K562 (cell line): ENCODE data around the gene DYSF. TPM values are rescaled to one million over a fixed set of nuclear protein-coding genes. Genes with fewer than 3 reads are reported as not detected.

Experiments
- ATAC-seq: fragments of 200-7000 bp; cut with Tn5 transposase; 3 replicates; pipeline ENCODE4 v1.9.1; 2020; ENCODE audit warnings: moderate library complexity
- BruUV-seq: library from RNA; stranded (reverse); fragments of 400-500 nt; replicated peaks from 2 replicates; lab custom pipeline; 2021; lab: Mats Ljungman, UMichigan
- CTCF ChIA-PET: fragments of 300-600 bp; formaldehyde crosslinking; extraction: SDS; loops from one replicate; lab custom pipeline; 2021; ENCODE audit warnings: low intra/inter-chr PET ratio; lab: Yijun Ruan, JAX
- POLR2A ChIA-PET: fragments of 300-600, 350-650 bp; sonication (Branson Sonifier 250); formaldehyde crosslinking; extraction: SDS; loops from one replicate; lab custom pipeline; 2021; ENCODE audit warnings: antibody characterized with exemption, inconsistent platforms; lab: Yijun Ruan, JAX
- DNase-seq, 4 experiments: peaks; one replicate each; pipeline versions ENCODE4 v3.0.0 to v3.0.0-alpha.2; 2011 to 2018; ENCODE audit warnings: low spot score in 3 of 4, mixed read lengths in 3 of 4; ENCODE audit errors: extremely low read depth in 1 of 4
- FAIRE-seq: peaks from 2 replicates; lab custom pipeline; 2011; peaks lifted over from hg19 to GRCh38; lab: Jason Lieb, UNC
- H2AFZ ChIP-seq: 2 replicates; pipeline ENCODE4 v1.6.0; 2011; ENCODE audit warnings: low read depth, low read length, control low read depth, inconsistent platforms
- H3K27ac ChIP-seq: fragments of 200-600 bp; 3 replicates; pipeline ENCODE4 v1.8.0; 2011; ENCODE audit warnings: low read depth, mild to moderate bottlenecking, control low read depth, inconsistent platforms, low read length, moderate library complexity, mixed read lengths; ENCODE audit errors: extremely low read depth
- H3K27me3 ChIP-seq, 2 experiments: fragments of 300-600 bp in 1 of 2; 2 replicates in 1 of 2; 3 replicates in 1 of 2; pipeline versions ENCODE4 v1.6.0 to v1.8.0; 2011; ENCODE audit warnings: inconsistent platforms in 2 of 2, low read length in 2 of 2, mild to moderate bottlenecking in 1 of 2, mixed read lengths in 1 of 2, moderate library complexity in 1 of 2; ENCODE audit not compliant: control insufficient read depth in 2 of 2, insufficient read depth in 2 of 2
- H3K36me3 ChIP-seq: fragments of 300-600 bp; 3 replicates; pipeline ENCODE4 v1.8.0; 2011; ENCODE audit warnings: mild to moderate bottlenecking, low read length, inconsistent platforms; ENCODE audit not compliant: control insufficient read depth, insufficient read depth
- H3K4me1 ChIP-seq, 2 experiments: fragments of 200-600 bp in 1 of 2; replicated peaks in 1 of 2; 2 replicates in 1 of 2; 3 replicates in 1 of 2; pipeline versions ENCODE4 v1.5.1 to v1.8.0; 2011; ENCODE audit warnings: inconsistent platforms in 2 of 2, low read length in 2 of 2, mild to moderate bottlenecking in 1 of 2, mixed read lengths in 1 of 2, moderate library complexity in 1 of 2; ENCODE audit not compliant: control insufficient read depth in 2 of 2, insufficient read depth in 2 of 2
- H3K4me2 ChIP-seq: 2 replicates; pipeline ENCODE4 v1.6.1; 2011; ENCODE audit warnings: low read length, control low read depth, inconsistent platforms, mixed read lengths; ENCODE audit not compliant: insufficient read depth
- H3K4me3 ChIP-seq: fragments of 200-600 bp; sonication (generic), shearing (Covaris generic); 2 replicates; pipeline ENCODE4 v1.5.1; 2016; ENCODE audit warnings: control low read depth, inconsistent platforms
- H3K79me2 ChIP-seq: fragments of 200-600 bp; 3 replicates; pipeline ENCODE4 v1.8.0; 2011; ENCODE audit warnings: low read length, inconsistent platforms; ENCODE audit not compliant: control insufficient read depth, insufficient read depth
- H3K9ac ChIP-seq, 2 experiments: 2 replicates each; pipeline versions ENCODE4 v1.6.0 to v1.6.1; 2011; ENCODE audit warnings: low read depth in 2 of 2, low read length in 2 of 2, control low read depth in 1 of 2, inconsistent platforms in 1 of 2, mild to moderate bottlenecking in 1 of 2, mixed read lengths in 1 of 2; ENCODE audit not compliant: insufficient read depth in 1 of 2
- H3K9me1 ChIP-seq: one replicate; pipeline ENCODE4 v1.6.0; 2011; ENCODE audit warnings: inconsistent platforms, mild to moderate bottlenecking, low read length, moderate library complexity; ENCODE audit not compliant: control insufficient read depth, insufficient read depth
- H3K9me3 ChIP-seq: replicated peaks from 2 replicates; pipeline ENCODE4 v1.5.1; 2011; ENCODE audit warnings: low read depth, low read length, inconsistent platforms; ENCODE audit not compliant: control insufficient read depth, insufficient read depth
- H4K20me1 ChIP-seq: replicated peaks from 2 replicates; pipeline ENCODE4 v1.6.1; 2011; ENCODE audit warnings: low read length, inconsistent platforms, mixed read lengths; ENCODE audit not compliant: control insufficient read depth, insufficient read depth
- ESRRA ChIP-seq: fragments of 450-650 bp; IDR thresholded peaks from 2 replicates; pipeline ENCODE4 v1.6.1; 2014; ENCODE audit warnings: low read depth, mild to moderate bottlenecking, moderate library complexity, borderline replicate concordance
- ZNF717 ChIP-seq: fragments of 250-450 bp; sonication (Bioruptor Pico); IDR thresholded peaks from 2 replicates; pipeline ENCODE4 v1.5.0; 2021
- WGBS: fragments of 100-300 bp; shearing (Covaris generic); methylation state at CpG from one replicate; pipeline ENCODE4 v1.1.6; 2016; ENCODE audit warnings: low coverage, mixed read lengths; ENCODE audit not compliant: insufficient coverage; ENCODE audit errors: missing lambda C conversion rate; 5-methylcytosine and 5-hydroxymethylcytosine counted together
- in situ Hi-C: fragments of 300-500 bp; cut with MboI; formaldehyde crosslinking; loops from 4 replicates; pipeline ENCODE4 v1.15.0; 2018; ENCODE audit warnings: inconsistent platforms, mixed read lengths
- intact Hi-C: fragments of 100-400 bp; cut with micrococcal nuclease; formaldehyde crosslinking; loops from 2 replicates; pipeline ENCODE4 v1.14.2; 2022
- polyA plus RNA-seq, 8 experiments: library from polyadenylated mRNA; depleted of rRNA in 4 of 8; stranded (reverse) in 5 of 8; unstranded in 3 of 8; fragments of >200 nt; fragmentation: Nextera tagmentation in 2 of 8; fragmentation: Illumina TruSeq in 1 of 8; extraction: Ambion mirVana in 2 of 8; extraction: Trizol in 1 of 8; gene quantifications; 2 replicates each; pipeline versions ENCODE4 v1.2.1 to v1.2.3, GENCODE V29; 2011 to 2014; ENCODE audit warnings: inconsistent platforms in 1 of 8, missing spikeins in 1 of 8
- total RNA-seq, 7 experiments: library from RNA; depleted of rRNA in 6 of 7; stranded (reverse); fragments of >200 nt in 6 of 7; fragmentation: Illumina TruSeq in 2 of 7; extraction: Trizol in 2 of 7; gene quantifications; 2 replicates each; pipeline versions ENCODE4 v1.2.1 to v1.2.3, GENCODE V29; 2011 to 2021; ENCODE audit warnings: low replicate concordance in 1 of 7

Gene DYSF
- total and polyA plus RNA-seq, 9 of the 15 experiments (the other 6 are each of a cell fraction or from before 2014, with no cell fraction given), result 0.01 to 0.80 (median 0.29) TPM

GRCh38 chr2:71692621-71693277 is 239.4 kb downstream of the DYSF start:
- POLR2A ChIA-PET, result interaction anchor here (0.6 to 1.2 kb wide), 3 partner anchors 9 to 58 kb away, joined by 3 to 5 read pairs (median 4); no protein-coding TSS in a partner anchor
- no peak; the same call in 2 of the 3 replicates for ATAC-seq
- no peaks in the 10 kb centered on the region for H3K79me2 ChIP-seq
- H3K9me3 ChIP-seq, result no peaks in the 10 kb centered on the region
- in situ Hi-C loops (no loop called here), intact Hi-C loops (no loop called here)
- CTCF ChIA-PET, result no interaction called here
- H3K9ac ChIP-seq, result no peak overlapping the region
- no peak overlapping the region for H3K4me3 ChIP-seq
- H4K20me1 ChIP-seq, result peaks cover 3% of the 10 kb centered on the region; the same call in 1 of the 2 replicates
- BruUV-seq, result no TSS peak
- H3K27me3 ChIP-seq, result peaks cover 32 to 77% of the 10 kb centered on the region in 2 experiments
- no peak overlapping the region for H3K27ac ChIP-seq
- no peak overlapping the region for H3K4me2 ChIP-seq
- no peak for DNase-seq
- 2% methylated on average over 9 of the region's 10 CpGs for WGBS
- no peak overlapping the region for H2AFZ ChIP-seq
- peaks cover 0 to 4% of the 10 kb centered on the region in 2 experiments; a peak in 1 of 5 replicates for H3K4me1 ChIP-seq
- no peaks in the 10 kb centered on the region for H3K9me1 ChIP-seq
- no peak for TF ChIP-seq ZNF717 (CRISPR knock-in tag)
- TF ChIP-seq ESRRA, result peak; percentile 83
- TF ChIP-seq, all 486 proteins: peak for 1
- no peak for FAIRE-seq
- H3K36me3 ChIP-seq, result no peaks in the 10 kb centered on the region
